B cell (primary cell): ENCODE measurements around the gene KLK13.

Experiments
- EZH2 ChIP-seq: IDR thresholded peaks from 2 replicates; pipeline ENCODE4 v1.6.1; 2012; ENCODE audit warnings: borderline replicate concordance, low read depth, mild to moderate bottlenecking, moderate library complexity, low read length; ENCODE audit not compliant: insufficient read depth, poor library complexity, severe bottlenecking
- TF ChIP-seq, protein P1 (sequence below): fragments of 200-600 bp; IDR thresholded peaks from one replicate; pipeline ENCODE4 v1.8.0; 2022; ENCODE audit warnings: antibody characterized with exemption, mild to moderate bottlenecking

DNA sequence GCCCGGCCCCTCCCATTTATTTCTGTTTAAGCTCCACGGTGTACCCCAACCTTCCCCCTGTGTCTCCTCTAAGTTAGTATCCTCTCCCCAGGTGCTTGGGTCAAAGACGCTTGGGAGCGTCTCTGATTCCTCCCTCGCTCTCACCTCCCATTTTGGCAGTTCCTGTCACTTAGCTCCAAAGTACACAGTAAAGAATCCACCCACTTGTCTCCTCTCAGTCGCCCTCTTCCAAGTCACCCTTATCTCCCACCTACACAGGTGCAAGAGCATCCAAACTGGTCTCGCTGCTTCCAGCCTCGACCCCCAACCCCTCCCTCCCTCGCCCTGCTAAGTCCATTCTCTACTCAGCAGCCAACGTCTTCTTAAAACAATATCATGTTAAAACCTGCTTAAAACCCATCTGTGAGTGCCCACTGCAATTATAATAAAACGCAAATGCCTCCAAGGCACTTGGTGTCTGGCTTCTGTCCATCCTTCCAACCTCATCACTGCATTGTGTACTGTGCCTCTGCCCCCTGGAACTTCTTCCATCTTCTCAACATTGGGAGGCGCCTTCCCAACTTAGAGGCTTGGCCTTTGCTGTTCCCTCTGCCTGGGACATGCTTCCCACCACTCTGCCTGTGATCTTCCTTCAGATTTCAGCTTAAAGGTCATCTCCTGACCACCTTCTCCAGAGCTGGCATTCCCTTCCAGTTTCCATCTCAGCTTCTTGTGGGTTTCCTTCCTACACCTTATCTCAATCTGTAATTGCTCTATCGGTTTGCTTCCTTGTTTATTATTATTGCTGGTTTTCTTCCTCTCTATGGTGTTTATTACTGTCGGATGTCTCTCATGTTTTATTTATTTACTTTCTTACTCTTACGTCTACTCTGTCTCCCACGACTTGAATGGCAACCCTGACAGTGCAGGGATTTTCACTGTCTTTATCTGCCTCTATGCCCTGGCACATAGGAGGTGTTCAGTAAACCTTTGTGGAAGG lies 27.3 kb upstream of the KLK13 start:
- TF ChIP-seq, protein P1, sequence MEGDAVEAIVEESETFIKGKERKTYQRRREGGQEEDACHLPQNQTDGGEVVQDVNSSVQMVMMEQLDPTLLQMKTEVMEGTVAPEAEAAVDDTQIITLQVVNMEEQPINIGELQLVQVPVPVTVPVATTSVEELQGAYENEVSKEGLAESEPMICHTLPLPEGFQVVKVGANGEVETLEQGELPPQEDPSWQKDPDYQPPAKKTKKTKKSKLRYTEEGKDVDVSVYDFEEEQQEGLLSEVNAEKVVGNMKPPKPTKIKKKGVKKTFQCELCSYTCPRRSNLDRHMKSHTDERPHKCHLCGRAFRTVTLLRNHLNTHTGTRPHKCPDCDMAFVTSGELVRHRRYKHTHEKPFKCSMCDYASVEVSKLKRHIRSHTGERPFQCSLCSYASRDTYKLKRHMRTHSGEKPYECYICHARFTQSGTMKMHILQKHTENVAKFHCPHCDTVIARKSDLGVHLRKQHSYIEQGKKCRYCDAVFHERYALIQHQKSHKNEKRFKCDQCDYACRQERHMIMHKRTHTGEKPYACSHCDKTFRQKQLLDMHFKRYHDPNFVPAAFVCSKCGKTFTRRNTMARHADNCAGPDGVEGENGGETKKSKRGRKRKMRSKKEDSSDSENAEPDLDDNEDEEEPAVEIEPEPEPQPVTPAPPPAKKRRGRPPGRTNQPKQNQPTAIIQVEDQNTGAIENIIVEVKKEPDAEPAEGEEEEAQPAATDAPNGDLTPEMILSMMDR = no peak
- no peak for TF ChIP-seq EZH2
